Hippocampal formation (tissue), 2 donors: ENCODE measurements around the gene DQX1.
"Not testable (repeated sequence)": the region's sequence is repeated elsewhere in the genome, so short reads cannot be mapped to it uniquely, and the experiment has no call there.

Source experiments
- DNase-seq, 2 donors: peaks; one replicate each; lab custom pipeline; 2025; lab: John Stamatoyannopoulos, UW

The DQX1 gene, protein sequence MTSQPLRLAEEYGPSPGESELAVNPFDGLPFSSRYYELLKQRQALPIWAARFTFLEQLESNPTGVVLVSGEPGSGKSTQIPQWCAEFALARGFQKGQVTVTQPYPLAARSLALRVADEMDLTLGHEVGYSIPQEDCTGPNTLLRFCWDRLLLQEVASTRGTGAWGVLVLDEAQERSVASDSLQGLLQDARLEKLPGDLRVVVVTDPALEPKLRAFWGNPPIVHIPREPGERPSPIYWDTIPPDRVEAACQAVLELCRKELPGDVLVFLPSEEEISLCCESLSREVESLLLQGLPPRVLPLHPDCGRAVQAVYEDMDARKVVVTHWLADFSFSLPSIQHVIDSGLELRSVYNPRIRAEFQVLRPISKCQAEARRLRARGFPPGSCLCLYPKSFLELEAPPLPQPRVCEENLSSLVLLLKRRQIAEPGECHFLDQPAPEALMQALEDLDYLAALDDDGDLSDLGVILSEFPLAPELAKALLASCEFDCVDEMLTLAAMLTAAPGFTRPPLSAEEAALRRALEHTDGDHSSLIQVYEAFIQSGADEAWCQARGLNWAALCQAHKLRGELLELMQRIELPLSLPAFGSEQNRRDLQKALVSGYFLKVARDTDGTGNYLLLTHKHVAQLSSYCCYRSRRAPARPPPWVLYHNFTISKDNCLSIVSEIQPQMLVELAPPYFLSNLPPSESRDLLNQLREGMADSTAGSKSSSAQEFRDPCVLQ

GRCh38 chr2:74525717-74526648 is at the start of gene DQX1:
Gene DQX1 (minus strand): TSS chr2:74526231. CDS start chr2:74525729, 502 bp downstream.
- DNase-seq = no peak

- no peak for DNase-seq
These were observed 49.3 kb upstream of the DQX1 start for GRCh38 chr2:74575320-74575719.

- DNase-seq = peak in 1 of 2 donors; percentile 15
These were observed 47.9 kb upstream of the DQX1 start for GRCh38 chr2:74573747-74574562.

- no peak for DNase-seq
These were observed 46.3 kb upstream of the DQX1 start for GRCh38 chr2:74572178-74572925.

DNA sequence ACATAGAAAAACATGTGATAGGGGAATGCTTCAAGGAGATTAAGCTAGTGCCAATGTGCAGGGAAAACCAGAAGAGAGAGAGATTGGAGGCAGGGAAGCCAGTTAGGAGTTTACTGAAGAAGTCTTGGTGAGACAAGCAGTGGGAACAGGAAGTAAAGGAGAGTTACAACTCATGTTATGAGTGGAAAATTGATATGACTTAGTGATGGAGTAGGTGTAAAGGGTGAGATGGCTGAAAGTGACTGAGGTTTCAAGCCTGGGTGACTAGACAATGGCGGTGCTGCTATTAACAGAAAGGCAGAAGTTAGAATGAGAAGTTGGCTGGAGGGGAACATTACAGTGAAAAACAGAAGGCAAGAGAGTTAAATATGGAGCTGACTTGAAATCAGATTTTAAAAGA is 45.0 kb upstream of the DQX1 start:
- DNase-seq = no peak

GRCh38 chr2:74569686-74570085 is 43.7 kb upstream of the DQX1 start:
- no peak for DNase-seq

DNA sequence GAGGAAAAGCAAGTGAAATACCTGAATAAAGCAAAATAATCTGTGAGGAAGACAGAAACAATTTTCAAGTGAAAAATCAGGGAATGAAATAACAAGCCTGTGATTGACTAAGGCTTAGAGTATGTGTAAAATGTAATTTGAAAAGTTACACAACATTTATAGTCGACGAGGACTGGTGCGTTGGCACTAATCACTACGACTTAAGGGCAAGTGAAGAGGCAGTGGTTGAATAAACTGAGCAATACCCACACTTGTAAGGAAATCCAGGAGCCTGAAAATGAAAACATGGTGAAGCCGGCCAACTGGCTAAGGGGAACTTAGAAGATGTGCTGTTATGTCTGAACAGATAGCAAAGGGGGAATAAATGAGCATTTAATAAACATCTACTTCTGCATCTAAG is 41.9 kb upstream of the DQX1 start:
- no peak for DNase-seq

DNA sequence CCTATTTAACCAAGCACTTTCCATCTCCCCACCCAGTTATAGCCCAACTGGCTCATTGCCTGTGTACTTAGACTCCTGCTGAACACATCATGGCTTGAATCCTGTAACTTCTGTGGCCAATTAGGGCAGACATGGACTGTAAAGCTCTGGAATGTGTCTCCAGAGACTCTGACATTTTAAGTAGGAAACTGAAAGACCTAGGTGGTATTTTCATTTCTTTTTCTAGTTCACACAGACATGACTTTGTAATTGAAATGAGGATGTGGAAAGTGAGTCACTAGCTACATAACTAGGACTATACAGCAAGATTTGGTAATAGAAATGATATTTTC is 40.7 kb upstream of the DQX1 start:
- DNase-seq = no peak

- DNase-seq = no peak
These were observed 40.2 kb upstream of the DQX1 start for GRCh38 chr2:74566076-74566753.

DNA sequence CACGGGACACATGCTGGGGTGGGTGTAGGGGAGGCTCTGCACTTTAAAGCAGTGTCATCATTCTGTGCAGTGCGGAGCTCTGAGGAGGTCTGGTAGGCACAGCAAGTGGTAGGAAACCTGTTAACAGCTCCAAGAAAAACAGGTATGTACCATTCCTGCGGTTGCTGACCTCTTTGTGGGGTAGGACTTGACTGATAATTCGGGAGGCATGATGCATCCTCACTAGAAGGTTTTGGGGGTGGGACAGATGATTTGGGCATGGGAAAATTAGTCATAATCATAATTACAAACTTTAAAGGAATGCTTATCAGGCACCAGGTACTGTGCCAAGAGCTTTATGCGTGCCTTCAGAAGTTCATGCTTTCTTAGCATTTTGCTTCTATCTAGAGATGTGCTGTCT is 38.2 kb upstream of the DQX1 start:
- DNase-seq = no peak

- DNase-seq = no peak
These were observed 36.2 kb upstream of the DQX1 start for GRCh38 chr2:74562126-74562775.

- not testable (repeated sequence) for DNase-seq
These were observed 35.0 kb upstream of the DQX1 start for GRCh38 chr2:74561022-74561421.

- DNase-seq = no peak
These were observed 34.6 kb upstream of the DQX1 start for GRCh38 chr2:74560591-74560990.

- no peak for DNase-seq
These were observed 33.9 kb upstream of the DQX1 start for GRCh38 chr2:74559912-74560311.

DNA sequence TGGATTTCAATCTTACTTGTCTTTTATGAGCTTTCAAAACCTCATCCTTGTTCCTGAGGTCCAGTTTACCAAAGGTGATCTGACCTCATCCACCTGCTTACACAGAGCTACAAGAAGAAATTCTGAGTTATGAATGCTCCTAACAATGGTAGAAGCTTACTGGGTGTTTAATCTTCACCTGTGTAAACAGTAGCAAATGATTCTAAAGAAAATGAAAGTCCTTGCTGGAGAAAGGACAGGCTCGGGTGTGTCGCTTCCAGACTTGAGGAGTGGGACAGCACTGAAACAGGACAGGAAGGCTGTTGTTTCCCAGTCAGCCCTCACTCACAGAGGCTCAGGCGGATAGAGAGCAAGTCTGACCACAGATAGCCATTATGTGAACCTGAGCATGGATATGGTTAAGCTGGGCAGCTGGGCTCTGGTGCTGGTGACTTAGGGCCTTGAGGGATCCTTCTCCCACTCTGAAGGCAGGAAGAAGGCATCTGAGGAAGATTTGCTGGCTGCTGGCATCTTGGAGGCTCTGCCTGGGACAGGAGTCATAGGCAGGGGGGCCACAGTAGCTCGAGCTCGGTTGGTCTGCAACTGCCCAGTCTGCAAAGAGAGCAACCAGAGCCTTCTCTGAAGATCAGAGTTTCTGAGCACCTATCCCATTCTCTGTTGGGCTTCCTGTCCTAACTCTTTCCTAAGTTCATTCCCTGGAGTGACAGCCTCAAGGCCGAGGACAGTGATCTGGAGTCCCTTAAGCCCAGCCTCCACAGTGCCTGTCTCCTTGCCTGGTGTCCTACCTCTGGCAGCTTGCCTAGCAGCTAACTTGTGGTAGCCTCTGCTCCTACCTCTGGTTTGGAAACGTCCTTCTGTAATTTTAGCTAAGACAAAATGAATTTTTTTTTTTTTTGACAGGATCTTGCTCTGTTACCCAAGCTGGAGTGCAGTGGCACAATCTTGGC is 32.5 kb upstream of the DQX1 start:
- no peak for DNase-seq

DNA sequence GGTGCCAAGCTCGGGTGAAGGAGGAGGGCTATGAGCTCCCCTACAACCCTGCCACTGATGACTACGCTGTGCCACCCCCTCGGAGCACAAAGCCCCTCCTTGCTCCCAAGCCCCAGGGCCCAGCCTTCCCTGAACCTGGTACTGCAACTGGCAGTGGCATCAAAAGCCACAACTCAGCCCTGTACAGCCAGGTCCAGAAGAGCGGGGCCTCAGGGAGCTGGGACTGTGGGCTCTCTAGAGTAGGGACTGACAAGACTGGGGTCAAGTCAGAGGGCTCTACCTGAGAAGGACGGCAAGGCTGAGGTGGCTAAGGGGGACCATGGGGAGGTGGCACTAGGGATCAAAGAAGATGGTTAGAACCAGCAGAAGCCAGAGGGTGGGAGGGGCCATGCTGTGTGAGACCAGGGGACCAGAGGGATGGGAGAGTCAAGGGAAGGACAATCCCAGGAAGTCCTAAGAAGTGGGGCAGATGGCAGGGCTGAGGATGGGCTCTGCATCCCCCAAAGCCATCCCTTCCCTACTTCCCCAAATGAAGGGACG is 30.9 kb upstream of the DQX1 start:
- DNase-seq = no peak

DNA sequence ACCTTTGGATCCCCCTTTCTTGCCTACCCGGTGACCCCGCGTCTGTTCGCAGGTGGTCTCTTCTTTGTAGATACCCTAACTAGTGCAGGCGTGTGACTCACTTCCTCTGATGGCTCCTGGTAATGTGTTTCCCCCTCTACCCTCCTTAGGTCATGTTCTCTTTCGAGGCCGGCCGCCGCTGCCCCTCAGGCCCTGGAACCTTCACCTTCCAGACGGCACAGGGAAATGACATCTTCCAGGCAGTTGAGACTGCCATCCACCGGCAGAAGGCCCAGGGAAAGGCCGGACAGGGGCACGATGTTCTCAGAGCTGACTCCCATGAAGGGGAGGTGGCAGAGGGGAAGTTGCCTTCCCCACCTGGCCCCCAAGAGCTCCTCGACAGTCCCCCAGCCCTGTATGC is 30.1 kb upstream of the DQX1 start:
- DNase-seq = no peak

- DNase-seq = no peak
These were observed 29.6 kb upstream of the DQX1 start for GRCh38 chr2:74555610-74556103.
